Colonic mucosa (tissue), 4 donors: ENCODE results near the gene SLC25A1. TPM values are rescaled to one million over a fixed set of nuclear protein-coding genes. Genes with fewer than 3 reads are reported as not detected.

Experiments used
- DNase-seq: peaks from one replicate; pipeline ENCODE4 v3.0.0-alpha.2; 2020
- H3K27ac ChIP-seq: fragments of 200-600 bp; one replicate; pipeline ENCODE4 v1.8.0; 2021
- H3K27me3 ChIP-seq: fragments of 200-600 bp; one replicate; pipeline ENCODE4 v1.8.0; 2021
- H3K36me3 ChIP-seq: fragments of 200-600 bp; one replicate; pipeline ENCODE4 v1.8.0; 2021
- H3K4me1 ChIP-seq: fragments of 200-600 bp; one replicate; pipeline ENCODE4 v1.8.0; 2021; ENCODE audit warnings: mild to moderate bottlenecking
- H3K4me3 ChIP-seq: fragments of 200-600 bp; one replicate; pipeline ENCODE4 v1.8.0; 2021
- H3K9ac ChIP-seq, 2 donors: one replicate each; pipeline ENCODE4 v1.7.0; 2013; ENCODE audit warnings: control low read depth in 2 of 2, low read depth in 2 of 2, low read length in 2 of 2
- H3K9me3 ChIP-seq: fragments of 200-600 bp; one replicate; pipeline ENCODE4 v1.8.0; 2021
- intact Hi-C: fragments of 100-400 bp; cut with DNase I; formaldehyde crosslinking; loops from one replicate; pipeline ENCODE4 v1.14.1; 2022
- total RNA-seq, 2 donors: library from RNA; stranded (reverse); fragmentation: NEBNext Ultra II Directional in 1 of 2; extraction: Animal tissue kit (Norgen Biotek cat#: 25700) in 1 of 2; gene quantifications; one replicate each; pipeline ENCODE4 v1.2.1, GENCODE V29; 2021
- TF ChIP-seq, protein P1 (sequence below): fragments of 200-600 bp; IDR thresholded peaks from one replicate; pipeline ENCODE4 v1.8.0; 2022; ENCODE audit warnings: antibody characterized with exemption, mild to moderate bottlenecking
- donor health status: healthy.
- donor health status: DM: no; HTN: no; CAD: no.
- donor health status: DM: no; HTN: no; CAD: no.

The SLC25A1 gene
- total RNA-seq, 2 donors from 2014 or later = 191 to 218 TPM

DNA sequence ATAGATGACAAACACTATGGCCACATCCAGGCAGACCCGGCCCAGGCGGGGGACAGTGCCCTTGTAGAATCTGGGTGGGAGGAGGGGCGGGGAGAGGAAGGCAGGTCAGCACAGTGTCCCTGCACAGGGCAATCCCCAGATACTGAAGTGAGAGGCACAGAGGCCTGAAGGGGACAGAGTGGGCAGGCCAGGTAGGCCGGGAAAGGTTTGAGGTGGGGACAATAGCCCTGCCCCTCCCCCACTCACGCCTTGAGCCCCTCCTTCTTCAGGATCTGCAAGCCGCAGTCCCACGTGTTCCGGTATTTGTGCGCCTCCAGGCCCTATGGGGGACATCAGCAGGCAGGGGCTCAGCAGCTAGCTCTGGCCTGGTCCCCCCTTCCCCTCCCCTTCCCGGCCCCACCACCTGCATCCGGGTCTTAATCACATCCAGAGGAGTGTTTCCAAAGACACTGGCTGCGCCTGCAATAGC, 2.3 kb downstream of the SLC25A1 start:
- H3K4me1 ChIP-seq = peaks cover 26% of the 10 kb centered on the region
- no peak overlapping the region for H3K9ac ChIP-seq
- H3K4me3 ChIP-seq = no peak overlapping the region
- TF ChIP-seq, protein P1, sequence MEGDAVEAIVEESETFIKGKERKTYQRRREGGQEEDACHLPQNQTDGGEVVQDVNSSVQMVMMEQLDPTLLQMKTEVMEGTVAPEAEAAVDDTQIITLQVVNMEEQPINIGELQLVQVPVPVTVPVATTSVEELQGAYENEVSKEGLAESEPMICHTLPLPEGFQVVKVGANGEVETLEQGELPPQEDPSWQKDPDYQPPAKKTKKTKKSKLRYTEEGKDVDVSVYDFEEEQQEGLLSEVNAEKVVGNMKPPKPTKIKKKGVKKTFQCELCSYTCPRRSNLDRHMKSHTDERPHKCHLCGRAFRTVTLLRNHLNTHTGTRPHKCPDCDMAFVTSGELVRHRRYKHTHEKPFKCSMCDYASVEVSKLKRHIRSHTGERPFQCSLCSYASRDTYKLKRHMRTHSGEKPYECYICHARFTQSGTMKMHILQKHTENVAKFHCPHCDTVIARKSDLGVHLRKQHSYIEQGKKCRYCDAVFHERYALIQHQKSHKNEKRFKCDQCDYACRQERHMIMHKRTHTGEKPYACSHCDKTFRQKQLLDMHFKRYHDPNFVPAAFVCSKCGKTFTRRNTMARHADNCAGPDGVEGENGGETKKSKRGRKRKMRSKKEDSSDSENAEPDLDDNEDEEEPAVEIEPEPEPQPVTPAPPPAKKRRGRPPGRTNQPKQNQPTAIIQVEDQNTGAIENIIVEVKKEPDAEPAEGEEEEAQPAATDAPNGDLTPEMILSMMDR = no peak
- intact Hi-C loops = no loop called here
- H3K9me3 ChIP-seq = no peaks in the 10 kb centered on the region
- no peaks in the 10 kb centered on the region for H3K36me3 ChIP-seq
- H3K27me3 ChIP-seq = no peaks in the 10 kb centered on the region
- no peak for DNase-seq
- H3K27ac ChIP-seq = no peak overlapping the region

- Histone ChIP-seq H3K9me3 (no peaks in the 10 kb centered on the region), H3K36me3 (no peaks in the 10 kb centered on the region), H3K27me3 (no peaks in the 10 kb centered on the region), H3K4me1 (peaks cover 30% of the 10 kb centered on the region), H3K9ac (no peak overlapping the region), H3K4me3 (no peak overlapping the region), H3K27ac (no peak overlapping the region)
- intact Hi-C loops = no loop called here
- TF ChIP-seq, protein P1 = no peak
- no peak for DNase-seq
These were observed 2.8 kb downstream of the SLC25A1 start for GRCh38 chr22:19175602-19176174.

DNA sequence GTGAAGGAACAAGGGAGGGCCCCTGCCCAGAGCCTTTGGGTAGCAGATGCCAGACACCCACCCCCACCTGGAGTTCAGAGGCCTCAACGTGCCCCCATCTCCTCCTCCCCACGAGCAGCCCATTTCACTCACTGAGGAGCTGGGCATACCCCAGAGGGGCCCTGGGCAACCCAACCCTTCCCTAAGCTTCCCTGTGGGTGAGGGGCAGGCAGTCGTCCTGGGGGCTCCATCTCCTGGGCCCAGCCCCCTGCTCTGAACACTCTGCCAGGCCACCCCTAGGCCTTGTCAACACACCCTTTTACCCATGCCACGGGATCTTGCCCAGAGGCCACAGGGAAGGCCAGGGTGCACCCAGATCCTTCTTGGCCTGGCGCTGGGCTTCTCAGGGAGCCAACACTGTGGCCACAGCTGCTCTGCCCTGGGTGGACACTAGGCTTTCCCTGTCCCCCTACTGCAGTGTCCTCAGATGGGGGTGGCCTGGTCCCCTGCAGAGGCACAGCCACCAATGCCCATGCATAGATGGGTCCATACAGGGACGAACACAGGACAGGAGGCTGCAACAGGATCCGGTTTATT, 3.4 kb downstream of the SLC25A1 start:
- H3K27me3 ChIP-seq = peaks cover 5% of the 10 kb centered on the region
- no peak overlapping the region for H3K9ac ChIP-seq
- TF ChIP-seq, protein P1 = no peak
- H3K4me3 ChIP-seq = no peak overlapping the region
- peaks cover 36% of the 10 kb centered on the region for H3K4me1 ChIP-seq
- no peak overlapping the region for H3K27ac ChIP-seq
- intact Hi-C loops = no loop called here
- no peaks in the 10 kb centered on the region for H3K9me3 ChIP-seq
- no peak for DNase-seq
- H3K36me3 ChIP-seq = no peaks in the 10 kb centered on the region

- no peak for DNase-seq
- Histone ChIP-seq H3K9me3 (no peaks in the 10 kb centered on the region), H3K4me3 (no peak overlapping the region), H3K36me3 (no peaks in the 10 kb centered on the region), H3K27ac (no peak overlapping the region), H3K9ac (peak overlapping the region in 1 of 2 donors; percentile 27), H3K27me3 (peaks cover 13% of the 10 kb centered on the region), H3K4me1 (peaks cover 39% of the 10 kb centered on the region)
- TF ChIP-seq, protein P1 = no peak
- intact Hi-C loops = no loop called here
These were observed 4.2 kb downstream of the SLC25A1 start for GRCh38 chr22:19174106-19175025.
